Globus pallidus (tissue), 1 donor: ENCODE measurements around the gene CTDP1.
"Not testable (repeated sequence)": the region's sequence is repeated elsewhere in the genome, so short reads cannot be mapped to it uniquely, and the experiment has no call there.

Source experiments
- DNase-seq: peaks from one replicate; pipeline ENCODE4 v3.0.0-alpha.2; 2015; ENCODE audit warnings: low spot score

Gene CTDP1

DNA sequence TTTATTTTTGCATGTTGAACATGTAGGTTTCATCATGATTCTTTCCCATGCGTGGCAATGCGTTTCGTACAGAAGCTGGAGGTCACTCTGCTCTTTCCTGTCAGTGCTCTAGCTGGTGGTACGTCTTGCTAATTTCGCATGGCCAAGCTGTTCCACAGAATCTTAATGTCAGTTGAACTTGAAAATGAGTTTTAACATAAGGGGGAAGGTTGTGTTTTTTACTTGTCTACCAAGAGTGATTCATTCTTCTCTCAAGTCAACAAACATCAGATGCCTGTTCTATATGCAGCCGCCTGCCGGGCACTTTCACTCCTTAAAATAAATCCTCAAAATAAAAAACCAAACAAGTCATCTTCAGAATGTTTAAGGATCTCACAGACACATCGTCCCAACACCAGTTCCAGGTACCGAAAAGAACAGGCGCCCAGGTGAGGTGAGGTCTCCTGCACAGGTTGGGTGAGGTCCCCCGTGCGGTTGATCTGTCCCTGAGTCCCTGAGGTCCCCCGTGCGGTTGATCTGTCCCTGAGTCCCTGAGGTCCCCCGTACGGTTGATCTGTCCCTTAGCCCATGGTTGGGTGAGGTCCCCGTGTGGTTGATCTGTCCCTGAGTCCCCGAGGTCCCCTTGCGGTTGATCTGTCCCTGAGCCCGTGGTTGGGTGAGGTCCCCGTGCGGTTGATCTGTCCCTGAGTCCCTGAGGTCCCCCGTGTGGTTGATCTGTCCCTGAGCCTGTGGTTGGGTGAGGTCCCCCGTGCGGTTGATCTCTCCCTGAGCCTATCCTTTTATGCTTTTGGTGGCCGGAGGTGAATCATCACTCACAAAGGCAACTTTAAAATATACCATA is 61.1 kb downstream of the CTDP1 start:
- no peak for DNase-seq

- DNase-seq, result no peak
Observed at GRCh38 chr18:79741362-79741700, 61.7 kb downstream of the CTDP1 start.

DNA sequence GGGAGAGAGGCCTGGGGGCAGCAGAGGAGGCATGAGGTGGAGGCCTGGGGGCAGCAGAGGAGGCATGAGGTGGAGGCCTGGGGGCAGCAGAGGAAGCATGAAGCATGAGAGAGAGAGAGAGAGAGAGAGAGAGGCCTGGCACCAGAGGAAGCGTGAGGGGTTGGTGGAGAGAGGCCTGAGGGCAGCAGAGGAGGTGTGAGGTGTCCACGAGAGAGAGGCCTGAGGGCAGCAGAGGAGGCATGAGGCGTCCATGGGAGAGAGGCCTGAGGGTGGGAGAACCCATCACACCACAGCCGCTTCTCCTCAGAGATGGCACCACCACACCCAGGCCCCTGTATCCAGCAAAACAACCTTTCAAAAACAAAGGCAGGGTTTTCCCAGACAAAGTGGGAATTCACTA is 62.5 kb downstream of the CTDP1 start:
- no peak for DNase-seq

DNA sequence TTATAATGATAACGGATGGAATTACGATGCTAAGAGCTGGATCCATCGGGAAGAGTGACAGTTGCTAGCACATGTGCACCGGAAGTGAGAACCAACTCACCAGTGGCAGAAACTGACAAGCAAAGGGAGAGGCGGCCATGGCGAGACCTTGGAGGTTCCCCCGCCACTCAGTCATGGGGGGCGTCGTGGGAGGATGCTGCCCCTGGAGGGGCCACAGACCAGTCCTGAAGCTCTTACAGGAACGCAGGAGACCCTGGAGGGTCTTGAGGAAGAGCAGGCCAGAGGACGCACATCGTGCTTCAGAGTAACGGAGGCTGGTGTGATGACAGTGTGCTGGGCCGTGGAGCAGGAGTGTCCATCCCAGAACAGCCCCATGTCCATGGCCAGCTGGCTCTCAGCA is 65.0 kb downstream of the CTDP1 start:
- no peak for DNase-seq

GRCh38 chr18:79746730-79747129 is 67.1 kb downstream of the CTDP1 start:
- DNase-seq, result no peak

DNA sequence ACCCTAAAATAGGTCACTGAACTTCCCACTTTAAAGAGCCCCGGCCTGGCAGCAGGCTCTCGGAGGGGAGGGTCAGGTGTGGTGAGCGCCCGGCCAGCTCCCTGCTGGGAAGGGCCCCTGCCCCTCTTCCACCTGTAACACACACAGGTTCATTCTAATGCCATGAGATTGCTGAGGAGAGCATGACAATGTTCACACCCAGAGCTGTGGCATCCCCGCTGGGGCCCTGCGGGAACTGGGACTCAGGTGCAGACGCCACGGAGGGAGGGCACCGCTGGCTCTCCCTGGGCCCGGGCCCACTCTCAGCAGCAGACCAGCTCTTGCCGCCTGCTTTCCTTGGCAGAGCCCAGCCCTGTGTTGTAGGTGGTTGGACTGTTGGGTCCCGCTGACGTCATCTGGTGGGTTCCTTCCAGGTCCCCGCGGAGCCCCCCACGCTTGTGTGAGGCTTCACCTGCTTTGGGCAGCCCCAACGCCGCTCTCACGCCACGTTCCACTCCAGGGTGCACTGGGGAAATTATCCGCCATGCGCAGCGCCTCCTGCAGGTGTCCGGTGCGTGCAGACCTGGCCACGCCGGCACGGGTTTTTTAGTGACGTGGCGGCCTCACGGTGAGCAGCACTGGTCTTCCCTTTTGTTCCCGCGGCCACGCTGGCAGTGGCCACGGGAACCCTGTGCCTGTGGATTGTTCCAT is 67.7 kb downstream of the CTDP1 start:
- no peak for DNase-seq

GRCh38 chr18:79748321-79749180 is 68.9 kb downstream of the CTDP1 start:
- DNase-seq, result no peak

GRCh38 chr18:79749251-79750191 is 69.9 kb downstream of the CTDP1 start:
- DNase-seq, result no peak

DNA sequence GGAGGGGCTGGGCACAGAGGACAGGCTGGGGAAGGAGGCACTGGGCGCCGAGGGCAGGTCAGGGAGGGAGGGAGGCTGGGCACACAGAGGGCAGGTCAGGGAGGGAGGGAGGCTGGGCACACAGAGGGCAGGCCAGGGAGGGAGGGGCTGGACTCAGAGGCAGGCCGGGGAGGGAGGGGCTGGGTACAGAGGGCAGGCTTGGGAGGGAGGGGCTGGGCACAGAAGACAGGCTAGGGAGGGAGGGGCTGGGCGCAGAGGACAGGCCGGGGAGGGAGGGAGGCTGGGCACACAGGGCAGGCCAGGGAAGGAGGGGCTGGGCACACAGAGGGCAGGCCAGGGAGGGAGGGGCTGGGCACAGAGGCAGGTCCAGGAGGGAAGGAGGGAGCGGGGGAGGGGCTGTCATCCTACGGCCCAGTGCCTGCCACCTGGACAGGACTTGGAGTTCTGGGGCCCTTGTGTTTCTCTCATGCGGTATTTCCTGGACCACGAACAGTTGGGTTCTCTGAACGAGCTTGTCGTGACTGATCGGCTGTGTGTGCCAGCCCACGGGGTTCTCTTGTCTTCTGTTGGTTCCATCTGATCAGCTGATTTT is 71.5 kb downstream of the CTDP1 start:
- DNase-seq, result peak; percentile 19

DNA sequence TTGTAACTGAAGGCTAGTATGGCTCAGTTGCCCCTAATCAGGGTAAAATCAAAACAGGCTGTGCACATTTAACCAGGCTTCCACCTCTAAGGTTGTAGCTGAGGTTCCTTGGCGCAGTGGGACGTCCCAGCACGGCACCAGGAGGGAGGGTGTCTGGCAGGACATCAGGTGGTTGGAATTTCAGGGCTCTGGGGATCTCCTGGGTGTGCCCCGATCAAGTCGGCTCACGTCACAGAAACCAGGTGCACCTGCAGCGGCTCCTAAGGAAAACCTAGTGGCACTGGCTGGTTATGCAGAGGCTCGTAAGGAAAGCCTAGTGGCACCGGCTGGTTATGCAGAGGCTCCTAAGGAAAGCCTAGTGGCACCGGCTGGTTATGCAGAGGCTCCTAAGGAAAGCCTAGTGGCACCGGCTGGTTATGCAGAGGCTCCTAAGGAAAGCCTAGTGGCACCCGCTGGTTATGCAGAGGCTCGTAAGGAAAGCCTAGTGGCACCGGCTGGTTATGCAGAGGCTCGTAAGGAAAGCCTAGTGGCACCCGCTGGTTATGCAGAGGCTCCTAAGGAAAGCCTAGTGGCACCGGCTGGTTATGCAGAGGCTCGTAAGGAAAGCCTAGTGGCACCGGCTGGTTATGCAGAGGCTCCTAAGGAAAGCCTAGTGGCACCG is 72.4 kb downstream of the CTDP1 start:
- not testable (repeated sequence) for DNase-seq

DNA sequence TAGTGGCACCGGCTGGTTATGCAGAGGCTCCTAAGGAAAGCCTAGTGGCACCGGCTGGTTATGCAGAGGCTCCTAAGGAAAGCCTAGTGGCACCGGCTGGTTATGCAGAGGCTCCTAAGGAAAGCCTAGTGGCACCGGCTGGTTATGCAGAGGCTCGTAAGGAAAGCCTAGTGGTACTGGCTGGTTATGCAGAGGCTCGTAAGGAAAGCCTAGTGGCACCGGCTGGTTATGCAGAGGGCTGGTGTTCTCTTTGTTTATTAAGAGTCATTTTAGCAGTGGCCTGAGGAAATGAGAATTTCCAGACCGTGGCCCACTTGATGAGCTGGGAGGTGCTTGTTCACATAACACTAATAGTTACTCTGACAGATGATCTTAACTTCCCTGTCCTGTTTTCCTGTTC is 73.3 kb downstream of the CTDP1 start:
- not testable (repeated sequence) for DNase-seq

DNA sequence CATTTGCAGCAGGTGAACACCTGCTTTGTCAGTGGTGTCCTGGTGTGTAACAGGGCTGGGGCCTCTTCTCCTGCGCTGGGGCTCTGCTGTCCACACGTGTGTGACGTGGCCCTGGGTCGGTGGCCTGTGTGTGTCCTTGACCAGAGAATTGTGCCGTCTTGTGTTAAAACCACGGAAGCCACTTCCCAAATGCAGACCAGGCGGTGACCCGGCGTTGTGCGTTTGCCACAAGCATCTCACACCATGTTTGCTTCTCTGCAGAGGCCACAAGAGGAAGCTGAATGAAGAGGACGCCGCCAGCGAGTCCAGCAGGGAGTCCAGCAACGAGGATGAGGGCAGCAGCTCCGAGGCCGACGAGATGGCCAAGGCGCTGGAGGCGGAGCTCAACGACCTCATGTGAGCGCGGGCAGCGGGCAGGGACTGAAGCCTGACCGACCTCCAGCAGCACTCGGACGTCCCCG is 73.8 kb downstream of the CTDP1 start:
- no peak for DNase-seq

- DNase-seq, result no peak
Observed at GRCh38 chr18:79754022-79754761, 74.6 kb downstream of the CTDP1 start.

GRCh38 chr18:79754831-79755351 is 75.3 kb downstream of the CTDP1 start:
- no peak for DNase-seq

- DNase-seq, result no peak
Observed at GRCh38 chr18:79755496-79756142, 76.0 kb downstream of the CTDP1 start.

- no peak for DNase-seq
Observed at GRCh38 chr18:79756143-79756500, 76.5 kb downstream of the CTDP1 start.

- no peak for DNase-seq
Observed at GRCh38 chr18:79756826-79757225, 77.2 kb downstream of the CTDP1 start.

DNA sequence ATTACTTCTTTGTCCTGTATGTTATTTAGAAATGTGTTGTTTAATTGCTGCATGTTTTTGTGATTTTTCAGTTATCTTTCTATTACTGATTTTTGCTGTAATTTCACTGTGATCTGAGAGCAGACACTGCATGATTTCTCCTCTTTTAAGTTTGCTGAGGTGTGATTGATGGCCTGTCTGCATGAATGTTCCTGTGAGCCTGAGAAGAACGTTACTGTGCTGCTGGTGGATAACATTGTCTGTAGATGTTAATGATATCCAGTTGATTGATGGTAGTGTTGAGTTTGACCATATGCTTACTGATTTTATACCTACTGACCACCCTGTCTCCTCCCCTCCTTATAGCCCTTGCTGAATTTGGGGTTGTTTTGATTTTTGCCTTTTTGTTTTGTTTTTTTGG is 80.7 kb downstream of the CTDP1 start:
- DNase-seq, result no peak

DNA sequence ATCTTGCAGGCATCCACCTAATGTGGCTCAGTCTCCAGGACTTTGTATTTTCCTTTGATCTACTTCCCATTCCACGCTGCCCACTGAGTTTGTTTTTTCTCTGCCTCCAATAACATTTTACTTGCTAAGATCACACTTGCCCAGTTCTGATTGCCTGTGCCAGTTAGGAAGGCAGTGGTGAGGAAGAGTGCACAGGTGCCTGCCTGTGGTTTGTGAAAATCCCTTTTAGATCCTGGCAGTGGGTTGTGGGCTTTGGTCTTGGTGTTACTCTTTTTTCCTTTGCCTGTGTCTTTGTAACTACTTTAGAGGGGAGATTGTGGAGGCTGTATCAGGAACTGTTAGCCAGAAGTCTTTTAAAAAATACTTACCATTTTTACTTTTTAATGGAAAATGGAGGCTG is 81.3 kb downstream of the CTDP1 start:
- DNase-seq, result no peak
